HG02852 (cell line): ENCODE measurements around the gene GLIPR2.
"Not testable (repeated sequence)": the region's sequence is repeated elsewhere in the genome, so short reads cannot be mapped to it uniquely, and the experiment has no call there.

ENCODE experiments used
- ATAC-seq: cut with Tn5 transposase; IDR thresholded peaks from one replicate; pipeline ENCODE4 v1.9.1; 2021; ENCODE audit warnings: mild to moderate bottlenecking, moderate library complexity; ENCODE audit not compliant: unreplicated experiment

GLIPR2 gene

DNA sequence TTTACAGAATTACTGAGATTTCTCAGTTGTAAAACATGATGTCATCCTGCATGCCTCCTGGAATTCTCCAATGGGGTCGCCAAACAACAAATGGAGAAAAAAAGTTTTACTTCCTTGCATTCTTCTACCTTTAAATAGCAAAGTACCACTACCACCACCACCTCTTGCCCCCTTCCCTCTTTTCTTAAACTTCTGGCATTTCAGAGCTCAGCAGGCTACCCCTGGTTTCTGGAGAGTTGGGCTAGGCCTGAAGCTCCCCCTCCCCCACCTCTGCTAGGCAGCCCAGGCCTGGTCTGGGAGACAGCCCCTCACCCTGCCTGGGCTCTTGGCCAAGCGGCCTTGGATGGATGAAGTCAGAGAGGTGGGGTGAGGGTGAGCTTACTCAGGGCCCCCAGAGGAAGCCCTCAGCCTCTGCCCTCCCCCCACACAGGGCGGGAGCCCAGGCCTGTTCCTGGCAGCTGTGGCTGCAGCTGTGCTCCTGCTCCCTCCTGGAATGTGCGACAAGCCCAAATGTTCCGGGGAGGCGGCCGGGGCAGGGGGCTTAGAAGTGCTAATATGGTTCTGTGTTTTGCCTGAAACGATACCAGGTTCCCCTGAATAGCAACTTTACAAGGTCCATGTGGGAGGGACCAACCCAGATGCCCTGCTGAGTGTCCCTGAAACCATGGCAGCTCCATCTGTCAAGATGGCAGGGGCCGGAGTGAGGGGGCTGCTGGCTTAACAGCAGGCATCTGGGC lies 26.7 kb downstream of the GLIPR2 start:
- no peak for ATAC-seq

DNA sequence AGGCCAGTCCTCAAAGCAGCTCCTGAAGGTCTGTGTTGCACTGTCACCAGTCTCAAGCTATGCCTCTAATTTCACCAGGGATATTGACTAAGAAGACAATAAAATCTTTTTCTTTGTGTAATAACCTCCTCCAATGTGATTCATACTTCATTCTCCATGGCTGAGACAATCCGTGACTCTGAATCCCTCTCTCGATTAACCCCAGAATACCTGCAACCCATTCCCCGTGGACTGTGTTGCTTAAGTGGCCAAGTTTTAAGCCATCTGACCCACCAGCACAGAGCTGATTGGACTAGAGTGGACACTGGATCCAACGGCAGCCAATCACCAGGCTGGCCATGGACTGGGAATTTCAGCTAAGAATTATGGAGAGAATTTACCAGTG lies 27.2 kb downstream of the GLIPR2 start:
- ATAC-seq, result no peak

DNA sequence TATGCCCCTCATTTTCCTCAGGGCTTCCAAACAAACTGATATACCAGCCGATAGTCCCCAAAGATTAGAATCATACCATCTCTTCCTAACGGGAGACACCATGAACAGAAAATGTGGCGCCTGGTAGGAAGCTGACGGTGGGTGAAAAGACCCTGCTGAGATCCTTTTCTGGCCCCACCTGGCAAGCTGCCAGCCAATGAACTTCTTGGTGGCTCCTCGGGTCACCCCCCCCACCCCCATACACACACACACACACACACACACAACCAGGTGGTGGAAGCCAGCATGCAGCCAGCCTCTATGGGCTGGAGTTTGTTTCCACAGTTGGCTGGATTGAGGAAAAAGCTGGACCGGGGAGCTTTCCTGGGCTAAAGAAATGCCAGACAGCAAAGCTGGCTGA lies 27.8 kb downstream of the GLIPR2 start:
- ATAC-seq, result no peak

DNA sequence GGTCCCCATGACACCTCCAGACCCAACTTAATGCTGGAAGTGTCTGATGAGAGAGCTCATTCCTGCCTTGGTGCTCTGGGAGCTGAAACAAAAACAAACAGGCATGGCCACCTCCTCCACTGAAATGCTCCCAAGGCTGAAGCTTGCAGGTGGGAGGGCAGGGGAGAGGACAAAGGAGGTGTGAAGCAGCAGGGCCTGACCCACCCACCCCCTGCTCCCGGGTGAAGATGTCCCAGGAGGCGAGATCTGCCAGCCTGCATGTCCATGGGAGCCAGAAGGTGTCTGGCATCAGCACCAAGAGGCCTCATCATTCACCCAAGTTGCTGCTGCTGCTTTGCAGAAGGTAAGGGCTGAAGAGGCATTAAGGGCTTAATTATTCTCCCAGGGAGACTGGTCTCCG lies 28.5 kb downstream of the GLIPR2 start:
- no peak for ATAC-seq

DNA sequence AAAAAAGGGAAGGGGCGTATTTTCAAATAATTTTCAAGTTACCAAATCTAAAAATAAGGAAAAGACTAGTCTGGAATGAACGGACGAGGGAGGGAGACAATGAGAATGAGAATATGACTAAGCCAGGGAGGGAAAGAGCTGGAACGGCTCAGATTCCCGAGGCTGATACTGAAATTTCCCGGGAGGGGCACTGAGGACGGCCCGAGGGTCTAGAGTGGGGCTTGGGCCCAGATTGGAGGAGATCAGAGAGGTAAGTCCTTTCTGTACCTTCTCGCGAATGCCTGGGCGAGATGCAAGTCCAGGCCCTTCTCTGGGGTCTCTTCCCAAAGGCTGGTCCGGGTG lies 29.3 kb downstream of the GLIPR2 start:
- ATAC-seq, result no peak

DNA sequence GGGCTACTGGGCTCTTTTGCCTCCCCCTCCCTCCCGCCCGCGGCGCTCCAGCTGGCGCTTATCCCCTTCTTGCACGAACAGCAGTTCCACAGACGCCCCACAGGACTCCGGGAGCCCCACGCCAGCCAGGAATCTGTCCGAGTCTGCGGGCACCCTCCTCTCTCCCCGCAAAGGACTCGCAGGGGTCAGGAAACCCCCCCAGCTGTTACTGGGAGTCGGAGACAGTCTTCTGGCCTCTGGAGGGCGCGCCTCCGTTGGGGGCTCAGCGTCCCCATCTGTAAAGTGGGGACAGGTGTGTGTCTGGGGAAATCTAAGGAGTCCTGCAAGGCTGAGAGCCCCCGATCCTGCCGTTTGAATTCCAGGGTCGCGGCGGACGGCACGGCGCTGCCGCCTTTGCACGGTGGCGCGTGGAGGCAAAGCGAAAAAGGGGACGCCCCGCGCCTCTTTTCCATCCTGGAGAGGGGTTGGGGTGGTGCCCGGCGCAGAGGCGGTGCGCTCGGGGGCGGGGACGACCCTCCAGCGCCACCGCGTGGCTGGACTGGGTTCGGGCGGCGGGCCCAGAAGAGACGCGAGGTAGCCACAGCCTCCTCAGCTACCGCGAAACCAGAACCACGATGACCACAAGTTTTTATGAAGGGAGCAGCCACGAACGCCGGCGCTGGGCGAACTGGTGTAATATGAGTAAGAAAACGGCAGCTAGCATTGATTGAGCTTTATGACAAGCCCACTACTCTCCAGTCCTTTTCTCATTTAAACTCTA lies 29.8 kb downstream of the GLIPR2 start:
- ATAC-seq, result peak; percentile 89

DNA sequence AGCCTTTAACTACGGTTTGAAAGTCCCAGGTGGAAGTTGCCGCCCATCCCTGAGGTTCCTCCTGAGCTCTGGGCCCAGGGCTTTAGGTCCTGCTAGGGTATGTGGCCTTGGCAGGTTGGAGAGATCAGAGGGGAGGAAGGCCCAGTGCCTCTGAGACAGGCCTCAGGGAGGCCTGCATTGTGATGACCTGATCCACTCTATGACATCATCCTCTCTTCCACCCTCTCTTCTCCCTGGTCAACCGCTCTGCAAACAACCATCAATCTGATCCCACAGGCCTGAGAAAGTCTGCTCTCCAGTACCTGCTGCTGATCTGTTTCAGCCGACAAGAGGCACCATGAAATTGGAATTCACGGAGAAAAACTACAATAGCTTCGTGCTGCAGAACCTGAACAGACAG lies 32.6 kb downstream of the GLIPR2 start, which contains the start of gene CCIN:
Gene CCIN, plus strand, starts transcription at position 223 of the 400 bp plus-strand sequence. Its CDS starts 115 bp downstream, at position 338.
- ATAC-seq, result no peak

DNA sequence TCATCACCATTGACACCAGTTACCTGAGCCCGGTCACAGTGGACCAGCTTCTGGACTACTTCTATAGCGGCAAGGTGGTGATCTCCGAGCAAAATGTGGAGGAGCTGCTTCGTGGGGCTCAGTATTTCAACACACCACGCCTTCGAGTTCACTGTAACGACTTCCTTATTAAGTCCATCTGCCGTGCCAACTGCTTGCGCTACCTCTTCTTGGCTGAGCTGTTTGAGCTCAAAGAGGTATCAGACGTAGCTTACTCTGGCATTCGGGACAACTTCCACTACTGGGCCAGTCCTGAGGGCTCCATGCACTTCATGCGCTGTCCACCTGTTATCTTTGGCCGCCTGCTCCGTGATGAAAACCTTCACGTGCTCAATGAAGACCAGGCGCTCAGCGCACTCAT lies 33.2 kb downstream of the GLIPR2 start:
- ATAC-seq, result no peak

DNA sequence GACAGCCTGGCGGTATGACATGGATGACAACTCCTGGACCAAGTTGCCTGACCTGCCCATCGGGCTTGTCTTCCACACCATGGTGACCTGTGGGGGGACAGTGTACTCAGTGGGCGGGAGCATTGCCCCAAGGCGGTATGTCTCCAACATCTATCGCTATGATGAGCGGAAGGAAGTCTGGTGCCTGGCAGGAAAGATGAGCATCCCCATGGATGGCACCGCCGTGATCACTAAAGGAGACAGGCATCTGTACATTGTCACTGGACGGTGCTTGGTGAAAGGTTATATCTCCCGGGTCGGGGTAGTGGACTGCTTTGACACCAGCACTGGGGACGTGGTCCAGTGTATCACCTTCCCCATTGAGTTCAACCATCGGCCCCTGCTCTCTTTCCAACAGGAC lies 34.0 kb downstream of the GLIPR2 start:
- ATAC-seq, result no peak

DNA sequence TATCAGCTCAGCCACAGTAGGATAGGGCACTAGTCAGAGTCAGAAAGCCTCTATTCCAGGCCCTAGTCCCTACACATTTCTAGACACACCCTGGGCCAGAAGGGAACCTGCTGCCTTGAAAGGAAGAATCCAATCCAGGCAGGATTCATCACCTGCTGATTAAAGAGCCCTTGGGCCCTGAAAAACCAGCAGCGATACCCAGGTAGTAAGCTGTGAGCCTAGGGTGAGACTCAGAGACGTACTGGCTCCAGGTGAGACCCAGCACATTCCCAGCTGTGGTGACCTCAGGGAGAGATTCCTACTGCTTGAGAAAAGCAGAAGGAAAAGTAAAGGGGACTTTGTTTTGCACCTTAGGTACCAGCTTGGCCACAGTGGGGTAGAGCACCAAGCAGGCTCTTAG lies 37.3 kb downstream of the GLIPR2 start:
- no peak for ATAC-seq

DNA sequence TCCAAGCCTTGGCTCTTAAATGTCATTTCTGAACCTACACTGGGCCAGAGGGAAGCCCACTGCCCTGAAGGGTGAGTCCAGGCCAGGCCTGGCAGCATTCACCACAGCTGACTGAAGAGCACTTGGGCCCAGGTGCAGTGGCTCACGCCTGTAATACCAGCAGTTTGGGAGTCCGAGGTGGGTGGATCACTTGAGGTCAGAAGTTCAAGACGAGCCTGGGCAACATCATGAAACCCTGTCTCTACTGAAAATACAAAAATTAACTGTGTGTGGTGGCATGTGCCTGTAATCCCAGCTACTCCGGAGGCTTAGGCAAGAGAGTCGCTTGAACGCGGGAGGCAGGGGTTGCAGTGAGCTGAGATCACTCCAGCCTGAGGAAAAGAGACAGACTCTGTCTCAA lies 37.7 kb downstream of the GLIPR2 start:
- no peak for ATAC-seq

DNA sequence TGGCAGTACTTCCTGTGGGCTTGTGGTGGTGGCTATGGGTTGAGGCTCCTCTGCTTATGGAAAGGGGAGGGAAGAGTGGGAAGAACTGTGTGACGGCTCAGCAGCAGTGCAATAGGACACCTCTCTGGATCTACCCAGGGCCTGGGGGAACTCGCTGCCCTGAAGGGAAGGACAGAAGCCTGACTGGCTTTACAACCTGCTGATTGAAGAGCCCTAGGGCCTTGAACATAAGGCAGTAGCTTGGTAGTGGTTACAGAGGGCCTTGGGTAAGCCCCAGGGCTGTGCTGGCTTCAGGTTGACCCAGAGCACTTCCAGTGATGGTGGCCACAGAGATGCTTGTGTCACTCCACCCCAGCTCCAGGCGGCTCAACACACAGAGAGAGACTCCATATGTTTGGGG lies 38.2 kb downstream of the GLIPR2 start:
- no peak for ATAC-seq

DNA sequence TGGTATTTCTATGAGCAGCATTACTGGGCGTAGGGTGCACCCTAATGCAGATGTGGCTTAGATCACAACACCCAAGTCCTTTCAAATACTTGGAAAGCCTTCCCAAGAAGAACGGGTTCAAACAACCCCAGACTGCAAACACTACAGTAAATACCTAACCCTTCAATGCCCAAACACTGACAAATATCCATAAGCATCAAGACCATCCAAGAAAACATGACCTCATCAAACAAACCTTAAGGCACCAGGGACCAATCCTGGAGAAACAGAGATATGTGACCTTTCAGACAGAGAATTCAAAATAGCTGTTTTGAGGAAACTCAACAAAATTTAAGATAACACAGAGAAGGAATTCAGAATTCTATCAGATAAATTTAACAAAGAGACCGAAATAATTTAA lies 38.7 kb downstream of the GLIPR2 start:
- ATAC-seq, result not testable (repeated sequence)

DNA sequence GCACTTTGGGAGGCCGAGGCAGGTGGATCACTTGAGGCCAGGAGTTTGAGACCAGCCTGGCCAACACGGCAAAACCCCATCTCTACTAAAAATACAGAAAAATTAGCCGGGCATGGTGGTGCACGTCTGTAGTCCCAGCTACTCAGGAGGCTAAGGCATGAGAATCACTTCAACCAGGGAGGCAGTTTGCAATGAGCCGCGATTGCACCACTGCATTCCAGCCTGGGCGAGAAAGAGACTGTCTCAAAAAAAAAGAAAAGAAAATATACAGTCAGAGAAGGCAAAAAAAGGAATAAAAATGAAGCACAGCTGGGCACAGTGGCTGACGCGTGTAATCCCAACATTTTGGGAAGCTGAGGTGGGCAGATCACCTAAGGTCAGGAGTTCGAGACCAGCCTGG lies 40.0 kb downstream of the GLIPR2 start:
- ATAC-seq, result not testable (repeated sequence)

DNA sequence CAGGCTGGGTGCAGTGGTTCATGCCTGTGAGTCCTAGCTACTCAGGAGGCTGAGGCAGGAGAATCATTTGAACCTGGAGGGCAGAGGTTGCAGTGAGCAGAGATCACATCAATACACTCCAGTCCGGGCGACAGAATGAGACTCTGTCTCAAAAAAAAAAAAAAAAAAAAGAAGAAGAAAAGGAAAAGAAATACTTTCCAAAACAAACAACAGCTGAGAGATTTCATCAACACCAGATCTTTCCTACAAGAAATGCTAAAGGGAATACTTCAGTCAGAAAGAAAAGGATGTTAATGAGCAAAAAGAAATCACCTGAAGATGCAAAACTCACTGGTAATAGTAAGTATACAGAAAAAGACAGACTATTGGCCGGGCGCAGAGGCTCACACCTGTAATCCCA lies 41.0 kb downstream of the GLIPR2 start:
- ATAC-seq, result no peak

DNA sequence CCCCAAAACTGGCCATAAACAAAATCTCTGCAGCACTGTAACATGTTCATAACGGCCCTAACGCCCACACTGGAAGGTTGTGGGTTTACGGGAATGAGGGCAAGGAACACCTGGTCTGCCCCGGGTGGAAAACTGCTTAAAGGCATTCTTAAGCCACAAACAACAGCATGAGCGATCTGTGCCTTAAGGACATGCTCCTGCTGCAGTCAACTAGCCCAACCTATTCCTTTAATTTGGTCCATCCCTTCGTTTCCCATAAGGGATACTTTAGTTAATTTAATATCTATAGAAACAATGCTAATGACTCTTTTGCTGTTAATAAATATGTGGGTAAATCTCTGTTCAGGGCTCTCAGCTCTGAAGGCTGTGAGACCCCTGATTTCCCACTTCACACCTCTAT lies 43.7 kb downstream of the GLIPR2 start:
- not testable (repeated sequence) for ATAC-seq

DNA sequence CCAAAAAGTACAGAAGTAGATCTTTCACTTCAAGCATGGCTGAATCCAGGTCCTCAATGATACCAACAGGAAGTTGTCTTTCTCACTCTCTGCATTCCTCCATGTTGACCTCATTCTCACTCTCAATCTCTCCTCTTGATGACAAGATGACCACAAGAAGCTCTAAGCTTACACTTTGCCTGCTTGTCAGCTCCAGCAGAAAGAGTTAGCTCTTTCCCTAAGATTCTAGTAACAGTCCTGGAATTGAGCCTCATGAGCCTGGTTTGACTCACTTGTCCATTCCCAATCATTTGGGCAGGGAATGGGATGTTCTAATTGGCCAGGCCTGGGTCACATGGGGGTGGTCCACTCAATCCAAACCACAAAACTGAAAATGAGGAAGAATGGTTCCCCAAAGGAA lies 50.9 kb downstream of the GLIPR2 start:
- ATAC-seq, result no peak

DNA sequence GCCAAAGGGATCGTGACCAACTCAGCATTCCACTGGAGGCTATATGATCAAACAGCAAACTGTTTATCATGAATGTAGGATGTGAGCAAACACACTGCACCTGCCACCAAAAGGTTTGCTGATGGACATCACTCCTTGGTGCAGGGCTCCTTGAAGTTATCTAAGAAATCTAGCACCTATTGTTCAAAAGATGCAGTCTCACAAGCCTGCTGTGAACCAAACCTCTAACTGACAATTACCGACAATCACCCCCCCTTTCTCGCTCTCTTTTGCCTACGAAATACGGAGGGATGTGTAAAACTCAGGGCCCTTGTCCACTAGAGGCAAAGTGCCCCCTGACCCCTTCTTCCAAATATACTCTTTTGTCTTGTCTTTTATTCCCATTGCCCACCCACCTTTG lies 51.7 kb downstream of the GLIPR2 start:
- ATAC-seq, result no peak

DNA sequence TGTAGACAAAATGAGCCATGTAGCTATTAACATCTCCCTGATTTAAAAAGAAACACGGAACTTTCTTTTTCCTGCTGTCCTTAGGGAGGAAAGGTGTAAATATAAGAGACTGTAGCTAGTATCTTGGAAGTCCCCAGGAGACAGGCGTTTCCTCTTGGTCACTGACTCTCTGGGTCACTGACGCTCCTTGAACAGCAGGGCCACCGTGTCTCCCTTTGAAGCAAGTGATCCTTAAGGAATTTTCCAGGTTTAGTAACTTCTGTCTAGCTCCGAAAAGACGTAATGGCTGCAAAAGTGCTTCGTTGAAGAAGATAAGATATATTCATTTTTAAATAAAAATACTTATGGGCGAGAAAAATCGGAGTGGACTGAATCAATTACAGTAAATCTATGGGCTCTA lies 53.4 kb downstream of the GLIPR2 start:
- no peak for ATAC-seq

DNA sequence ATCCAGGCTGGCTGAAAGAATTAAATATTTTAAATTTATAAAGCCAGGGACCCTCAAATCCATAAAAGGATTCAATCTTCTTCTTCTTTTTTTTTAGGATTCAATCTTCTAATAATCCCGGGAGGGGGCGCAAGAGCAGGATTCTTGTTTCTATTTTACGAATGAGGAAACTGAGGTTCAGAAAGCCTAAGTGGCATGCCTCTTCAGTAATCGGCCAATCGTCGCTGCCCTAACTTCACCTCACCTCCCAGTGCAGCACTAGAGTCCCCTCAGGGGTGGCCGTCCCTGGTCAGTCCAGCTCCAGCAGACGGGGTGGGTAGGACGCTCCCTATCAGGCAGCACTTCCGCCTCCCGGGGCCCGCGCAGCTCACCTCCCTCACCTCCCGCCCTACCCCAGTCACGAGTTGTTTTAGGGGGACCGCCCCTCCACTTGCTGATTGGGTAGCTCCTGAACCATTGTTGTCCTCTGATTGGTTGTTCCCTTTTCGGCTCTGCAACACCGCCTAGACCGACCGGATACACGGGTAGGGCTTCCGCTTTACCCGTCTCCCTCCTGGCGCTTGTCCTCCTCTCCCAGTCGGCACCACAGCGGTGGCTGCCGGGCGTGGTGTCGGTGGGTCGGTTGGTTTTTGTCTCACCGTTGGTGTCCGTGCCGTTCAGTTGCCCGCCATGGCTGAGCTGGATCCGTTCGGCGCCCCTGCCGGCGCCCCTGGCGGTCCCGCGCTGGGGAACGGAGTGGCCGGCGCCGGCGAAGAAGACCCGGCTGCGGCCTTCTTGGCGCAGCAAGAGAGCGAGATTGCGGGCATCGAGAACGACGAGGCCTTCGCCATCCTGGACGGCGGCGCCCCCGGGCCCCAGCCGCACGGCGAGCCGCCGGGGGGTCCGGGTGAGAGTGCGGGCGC lies 54.1 kb downstream of the GLIPR2 start, which contains the start of gene CLTA:
Gene CLTA, plus strand, starts transcription at position 534 of the 902 bp plus-strand sequence. Its CDS starts 136 bp downstream, at position 670.
- peak; percentile 99 for ATAC-seq

DNA sequence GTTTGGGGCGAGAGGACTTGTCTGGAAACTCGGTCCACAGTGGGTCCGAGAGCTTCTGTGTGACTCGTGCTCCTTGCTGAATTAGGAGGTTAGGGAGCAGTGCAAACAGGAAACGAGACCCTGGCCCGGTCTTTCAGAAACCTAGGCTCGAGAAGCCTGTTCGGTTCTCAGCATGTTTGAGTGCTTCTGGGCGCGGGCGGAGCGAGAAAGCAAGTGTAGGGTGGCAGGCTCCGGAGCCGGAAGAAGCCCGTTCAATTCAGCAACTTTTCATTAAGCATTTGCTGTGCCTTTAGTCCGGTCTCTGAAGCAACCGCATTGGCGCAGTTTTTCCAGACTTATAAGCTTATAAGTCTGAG lies 54.7 kb downstream of the GLIPR2 start:
- no peak for ATAC-seq
